GM18505 (cell line): ENCODE results near the gene CCR5AS.

Source experiments
- ATAC-seq: cut with Tn5 transposase; IDR thresholded peaks from one replicate; pipeline ENCODE4 v1.9.1; 2021; ENCODE audit not compliant: unreplicated experiment
- POLR2A ChIP-seq: IDR thresholded peaks from 4 replicates; pipeline ENCODE4 v1.6.1; 2011; ENCODE audit warnings: borderline replicate concordance; ENCODE audit not compliant: insufficient read depth, insufficient read length; ENCODE audit errors: extremely low read depth

CCR5AS gene

GRCh38 chr3:46419816-46420215 lies 12.9 kb upstream of the CCR5AS start:
- no peak for ATAC-seq
- TF ChIP-seq POLR2A = no peak

GRCh38 chr3:46417841-46418611 lies 11.2 kb upstream of the CCR5AS start:
- no peak for ATAC-seq
- TF ChIP-seq POLR2A = no peak

- no peak for TF ChIP-seq POLR2A
- no peak for ATAC-seq
Observed at GRCh38 chr3:46416811-46417510, 10.1 kb upstream of the CCR5AS start.

DNA sequence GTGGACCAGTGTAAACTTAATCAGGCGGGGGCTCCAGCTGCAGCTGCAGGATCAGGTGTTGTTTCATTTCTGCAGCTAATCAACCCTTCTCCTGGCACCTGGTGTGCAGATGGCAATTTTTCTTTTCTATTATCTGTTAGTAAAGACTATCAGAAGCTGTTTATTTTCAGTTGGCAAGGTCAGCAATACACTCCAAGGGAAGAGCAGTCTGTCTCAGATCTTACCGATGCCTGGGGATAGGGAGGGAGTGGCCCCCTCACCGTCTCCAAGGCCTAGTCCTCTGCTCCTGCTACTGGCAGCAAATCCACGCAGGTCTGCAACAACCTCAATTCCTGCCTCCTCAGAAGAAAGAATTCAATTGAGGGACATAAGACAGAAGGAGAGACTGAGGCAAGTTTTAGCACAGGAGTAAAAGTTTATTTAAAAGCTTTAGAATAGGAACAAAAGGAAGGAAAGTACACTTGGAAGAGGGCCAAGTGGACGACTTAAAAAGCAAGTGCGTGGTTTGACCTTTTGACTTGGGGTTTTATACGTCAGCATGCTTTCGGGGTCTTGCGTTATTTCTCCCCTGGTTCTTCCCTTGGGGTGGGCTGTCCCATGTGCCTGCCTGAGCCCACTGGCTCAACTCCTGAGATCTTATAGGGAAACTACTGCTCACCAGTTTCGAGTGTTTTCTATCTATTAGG lies 9.4 kb upstream of the CCR5AS start:
- TF ChIP-seq POLR2A = no peak
- no peak for ATAC-seq

DNA sequence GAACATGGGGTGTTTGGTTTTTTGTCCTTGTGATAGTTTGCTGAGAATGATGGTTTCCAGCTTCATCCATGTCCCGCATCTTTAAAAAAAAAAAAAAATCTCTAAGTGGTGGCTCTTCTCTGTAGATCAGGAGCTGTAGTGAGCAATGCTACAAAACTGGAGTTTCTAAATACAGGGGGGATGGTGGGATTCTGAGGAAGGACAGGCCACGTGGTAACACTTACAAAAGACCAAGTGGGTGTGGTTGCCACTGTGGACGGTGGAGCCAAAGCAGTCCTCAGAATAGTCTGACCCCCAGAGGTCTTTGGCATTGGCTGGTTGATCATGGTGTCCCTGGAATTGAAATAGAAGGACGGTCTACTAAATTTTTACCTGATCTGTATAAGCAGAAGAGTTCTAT lies 7.9 kb upstream of the CCR5AS start:
- TF ChIP-seq POLR2A = no peak
- ATAC-seq = no peak

GRCh38 chr3:46413951-46414350 lies 7.1 kb upstream of the CCR5AS start:
- no peak for TF ChIP-seq POLR2A
- no peak for ATAC-seq

- no peak for TF ChIP-seq POLR2A
- no peak for ATAC-seq
Observed at GRCh38 chr3:46412786-46413298, 6.0 kb upstream of the CCR5AS start.

GRCh38 chr3:46411271-46411670 lies 4.4 kb upstream of the CCR5AS start:
- no peak for ATAC-seq
- TF ChIP-seq POLR2A = no peak

DNA sequence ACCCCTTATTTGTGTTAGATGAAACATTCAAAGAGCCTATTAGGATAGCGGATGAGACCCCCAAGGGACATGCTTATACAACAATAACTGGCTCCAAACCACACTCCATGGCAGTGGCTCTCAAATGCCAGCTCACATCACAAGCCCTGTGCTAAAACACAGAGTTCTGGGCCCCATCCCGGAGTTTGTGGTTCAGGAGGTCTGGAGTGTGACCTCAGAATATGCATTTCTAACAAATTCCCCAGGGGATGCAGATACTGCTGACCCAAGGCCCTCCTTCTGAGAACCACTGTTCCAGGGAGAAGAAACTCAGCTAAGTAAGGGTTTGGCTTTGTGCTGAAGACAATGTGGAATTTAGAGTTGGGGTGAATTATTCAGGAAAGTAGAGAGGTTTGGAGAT lies 3.8 kb upstream of the CCR5AS start:
- no peak for ATAC-seq
- TF ChIP-seq POLR2A = no peak

- no peak for ATAC-seq
- no peak for TF ChIP-seq POLR2A
Observed at GRCh38 chr3:46409739-46410489, 3.0 kb upstream of the CCR5AS start.

GRCh38 chr3:46408853-46409252 lies 2.0 kb upstream of the CCR5AS start:
- no peak for TF ChIP-seq POLR2A
- no peak for ATAC-seq

DNA sequence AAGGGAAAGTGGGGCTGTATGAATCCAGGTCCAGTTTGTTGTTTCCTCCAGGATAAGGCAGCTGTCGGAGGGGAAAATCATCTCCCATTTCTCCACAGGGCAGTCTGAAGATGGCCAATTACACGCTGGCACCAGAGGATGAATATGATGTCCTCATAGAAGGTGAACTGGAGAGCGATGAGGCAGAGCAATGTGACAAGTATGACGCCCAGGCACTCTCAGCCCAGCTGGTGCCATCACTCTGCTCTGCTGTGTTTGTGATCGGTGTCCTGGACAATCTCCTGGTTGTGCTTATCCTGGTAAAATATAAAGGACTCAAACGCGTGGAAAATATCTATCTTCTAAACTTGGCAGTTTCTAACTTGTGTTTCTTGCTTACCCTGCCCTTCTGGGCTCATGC lies 1.1 kb upstream of the CCR5AS start:
- ATAC-seq = no peak
- no peak for TF ChIP-seq POLR2A

DNA sequence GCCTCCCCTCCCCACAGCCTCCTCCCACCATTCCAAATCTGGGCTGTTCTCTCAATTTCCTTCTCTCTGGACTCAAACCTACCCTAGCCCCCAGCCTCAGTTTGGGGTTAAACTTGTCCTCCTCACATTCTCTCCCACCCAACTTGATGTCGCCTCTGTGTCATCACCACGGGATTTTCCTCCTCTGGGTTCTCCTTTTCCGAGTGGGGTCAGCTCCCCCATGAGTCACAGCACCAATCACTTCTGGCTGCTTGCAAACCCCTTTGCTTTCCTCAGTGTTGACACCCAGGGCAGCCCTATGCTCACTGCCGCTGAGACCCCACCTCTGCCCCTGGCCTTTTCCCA lies 451 bp downstream of the CCR5AS start:
- ATAC-seq = no peak
- TF ChIP-seq POLR2A = no peak
